G401 (cell line): ENCODE results near the gene FLT1. TPM values are rescaled to one million over a fixed set of nuclear protein-coding genes. Genes with fewer than 3 reads are reported as not detected.

ENCODE experiments used
- DNase-seq: peaks from one replicate; pipeline ENCODE4 v3.0.0-alpha.2; 2015; ENCODE audit warnings: low spot score
- in situ Hi-C: cut with HindIII; loops from 2 replicates; pipeline ENCODE4 v1.10.0; 2016; ENCODE audit warnings: low sequenced_read_pairs, mixed read lengths
- total RNA-seq: library from RNA; depleted of rRNA; stranded (reverse); fragments of >200 nt; shearing (Covaris generic); gene quantifications from 2 replicates; pipeline ENCODE4 v1.2.3, GENCODE V29; 2014

The FLT1 gene
- total RNA-seq, 1 experiment from 2014 or later: not detected

DNA sequence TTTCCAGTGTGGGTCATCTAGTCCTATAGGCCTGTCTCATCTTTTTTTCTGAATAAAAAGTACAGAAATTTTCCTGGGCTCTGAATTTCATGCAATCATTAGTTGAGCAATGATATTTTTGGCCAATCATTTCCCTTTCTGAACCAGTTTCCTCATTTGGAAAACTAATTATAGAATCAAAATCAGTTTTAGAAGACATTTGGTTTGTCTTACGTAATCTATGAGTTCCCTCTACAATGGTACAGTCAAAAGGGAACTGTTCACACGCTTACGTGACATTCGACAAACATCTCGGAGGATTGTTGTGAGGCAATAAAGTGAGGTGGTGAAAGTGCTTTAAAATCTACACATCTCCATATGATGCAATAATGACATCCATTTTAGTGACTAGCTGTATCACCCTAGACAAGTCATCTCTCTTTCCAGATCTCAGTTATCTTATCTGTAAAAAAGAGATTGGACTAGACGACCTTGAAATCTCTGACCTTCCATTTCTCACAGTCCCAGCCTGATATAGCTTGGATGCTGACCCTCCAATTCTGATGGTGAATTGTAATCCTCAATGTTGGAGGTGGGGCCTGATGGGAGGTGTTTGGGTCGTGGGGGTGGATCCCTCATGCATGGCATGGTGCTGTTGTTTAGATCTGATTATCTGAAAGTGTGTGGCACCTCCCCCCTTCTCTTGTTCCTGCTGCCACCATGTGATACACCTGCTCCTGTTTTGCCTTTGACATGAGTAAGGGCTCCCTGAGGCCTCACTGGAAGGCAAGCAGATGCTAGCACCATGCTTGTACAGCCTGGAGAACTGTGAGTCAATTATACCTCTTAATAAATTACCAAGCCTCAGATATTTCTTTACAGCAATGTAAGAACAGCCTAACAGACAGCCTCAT lies 26.7 kb downstream of the FLT1 start:
- no peak for DNase-seq
- in situ Hi-C loops: no loop called here

DNA sequence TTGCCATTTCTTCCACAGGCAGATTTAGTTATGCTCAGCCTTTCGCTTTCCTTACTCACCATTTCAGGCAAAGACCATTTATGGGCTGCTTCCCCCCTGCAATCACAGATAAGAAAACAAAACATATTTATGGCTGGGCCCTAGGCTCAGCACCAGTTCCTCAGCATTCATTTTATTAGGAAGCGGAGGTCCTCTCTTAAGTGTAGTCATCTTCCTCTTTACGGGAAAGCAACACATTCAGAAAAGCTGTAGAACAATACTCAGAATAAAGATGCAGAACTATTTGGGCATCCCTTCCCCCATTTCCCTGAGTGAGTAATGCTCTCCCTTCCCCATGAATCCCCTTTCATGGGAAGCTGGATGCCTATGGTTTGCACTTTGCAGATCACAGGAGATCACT lies 27.9 kb downstream of the FLT1 start:
- in situ Hi-C loops: no loop called here
- DNase-seq: no peak

- in situ Hi-C loops: no loop called here
- no peak for DNase-seq
Measured at GRCh38 chr13:28466151-28466550, 28.8 kb downstream of the FLT1 start.

DNA sequence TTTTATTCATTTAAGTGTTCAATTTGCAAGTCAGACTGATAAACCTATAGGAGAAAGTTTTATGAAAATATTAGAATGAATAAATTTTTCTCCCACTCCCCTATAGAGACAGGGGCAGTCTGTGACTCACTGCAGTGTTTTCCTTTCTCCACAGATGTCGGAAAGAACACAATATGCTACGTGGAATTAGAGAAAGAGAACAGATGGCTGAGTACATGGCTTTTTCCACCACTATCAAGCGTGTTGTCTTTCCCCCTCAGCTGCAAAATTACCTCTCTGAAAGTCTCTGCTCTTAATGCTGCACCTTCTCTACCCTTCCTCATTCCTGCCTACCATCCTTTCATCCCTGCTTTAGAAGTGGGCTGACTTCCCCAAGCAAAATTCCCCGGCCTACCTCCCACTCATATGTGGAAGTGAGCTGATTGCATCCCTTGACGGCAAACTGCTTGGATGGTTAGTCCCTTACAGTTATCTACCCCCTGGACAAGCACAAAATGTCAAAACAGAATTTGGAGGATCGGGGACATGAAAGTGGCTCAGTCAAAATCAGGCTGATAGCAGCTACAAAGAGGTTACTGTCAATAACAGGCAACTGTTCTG lies 30.0 kb downstream of the FLT1 start:
- in situ Hi-C loops: no loop called here
- DNase-seq: peak; percentile 81

GRCh38 chr13:28463481-28463880 lies 31.4 kb downstream of the FLT1 start:
- DNase-seq: no peak
- in situ Hi-C loops: no loop called here

- in situ Hi-C loops: no loop called here
- DNase-seq: peak; percentile 98
Measured at GRCh38 chr13:28459911-28460310, 35.0 kb downstream of the FLT1 start.

GRCh38 chr13:28458608-28459007 lies 36.3 kb downstream of the FLT1 start:
- in situ Hi-C loops: no loop called here

DNA sequence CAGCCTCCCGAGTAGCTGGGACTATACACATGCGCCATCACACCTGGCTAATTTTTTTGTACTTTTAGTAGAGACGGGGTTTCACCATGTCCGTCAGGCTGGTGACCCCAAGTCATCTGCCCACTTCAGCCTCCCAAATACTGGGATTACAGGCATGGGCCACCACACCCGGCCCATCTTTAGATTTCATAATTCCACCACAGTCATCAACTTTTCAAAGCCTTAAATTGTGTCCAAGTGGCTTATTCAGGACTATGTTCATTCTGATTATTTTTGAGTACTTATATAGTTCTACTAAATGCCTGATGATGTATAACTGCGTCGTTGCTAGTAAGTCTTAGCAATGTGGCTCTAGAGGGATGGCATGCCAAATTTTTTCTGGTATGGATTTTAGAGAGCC lies 36.9 kb downstream of the FLT1 start:
- no peak for DNase-seq
- in situ Hi-C loops: no loop called here

More at GRCh38 chr13:28458608-28459007, 36.3 kb downstream of the FLT1 start:
- no peak for DNase-seq

DNA sequence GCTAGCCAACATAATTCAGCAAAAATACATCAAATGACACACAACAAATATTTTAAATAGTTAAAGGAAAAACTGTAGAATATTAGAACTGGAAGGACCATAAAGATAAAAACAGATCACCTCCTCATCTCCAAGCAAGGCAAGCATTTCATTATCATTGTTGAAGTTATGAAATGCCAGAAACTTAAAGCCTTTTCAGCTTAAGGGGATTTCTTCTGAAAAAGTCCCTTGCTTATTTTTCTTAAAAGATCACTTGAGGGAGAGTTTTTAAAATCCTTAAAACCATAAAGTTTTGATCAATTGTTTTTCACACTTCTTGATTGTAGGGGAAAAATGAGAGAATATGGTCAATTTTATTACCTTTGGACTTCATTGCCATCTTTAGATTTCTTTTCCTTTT lies 37.4 kb downstream of the FLT1 start:
- in situ Hi-C loops: no loop called here
- no peak for DNase-seq

DNA sequence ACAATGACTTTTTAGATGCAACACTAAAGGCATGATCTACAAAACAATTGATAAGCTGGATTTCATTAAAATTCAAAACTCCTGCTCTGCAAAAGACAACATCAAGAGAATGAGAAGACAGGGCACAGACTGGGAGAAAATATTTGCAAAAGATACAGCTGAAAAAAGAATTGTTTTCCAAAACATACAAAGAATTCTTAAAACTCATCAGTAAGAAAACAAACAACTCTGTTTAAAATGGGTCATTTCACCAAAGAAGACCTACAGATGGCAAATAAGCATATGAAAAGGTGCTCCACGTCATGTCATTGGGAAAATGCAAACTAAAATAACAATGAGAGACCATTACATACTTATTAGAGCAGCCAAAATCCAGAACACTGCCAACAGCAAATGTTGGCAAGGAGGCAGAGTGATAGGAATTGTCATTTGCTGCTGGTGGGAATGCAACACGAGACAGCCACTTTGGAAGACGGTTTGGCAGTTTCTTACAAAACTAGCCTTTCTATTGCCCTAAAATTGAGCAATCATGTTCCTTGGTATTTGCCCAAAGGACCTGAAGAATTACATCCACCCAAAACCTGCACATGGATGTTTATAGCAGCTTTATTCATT lies 39.2 kb downstream of the FLT1 start:
- in situ Hi-C loops: no loop called here
- DNase-seq: peak; percentile 74

DNA sequence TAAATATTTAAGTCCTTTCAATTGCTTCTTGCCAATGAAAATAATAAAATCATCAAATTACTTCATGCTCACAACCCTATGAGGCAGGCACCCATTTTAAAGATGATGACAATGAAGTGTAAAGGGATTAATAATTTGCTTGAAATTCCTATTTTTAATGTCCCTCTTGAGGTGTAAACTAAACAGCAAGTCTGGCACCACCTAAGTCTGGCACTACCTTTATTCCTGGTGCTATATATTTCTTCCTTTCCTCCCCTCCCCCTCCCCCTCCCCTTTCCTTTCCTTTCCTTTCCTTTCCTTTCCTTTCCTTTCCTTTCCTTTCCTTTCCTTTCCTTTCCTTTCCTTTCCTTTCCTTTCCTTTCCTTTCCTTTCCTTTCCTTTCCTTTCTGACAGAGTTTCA lies 42.2 kb downstream of the FLT1 start:
- no peak for DNase-seq
- in situ Hi-C loops: no loop called here

GRCh38 chr13:28451482-28452217 lies 43.3 kb downstream of the FLT1 start:
- in situ Hi-C loops: no loop called here
- no peak for DNase-seq

DNA sequence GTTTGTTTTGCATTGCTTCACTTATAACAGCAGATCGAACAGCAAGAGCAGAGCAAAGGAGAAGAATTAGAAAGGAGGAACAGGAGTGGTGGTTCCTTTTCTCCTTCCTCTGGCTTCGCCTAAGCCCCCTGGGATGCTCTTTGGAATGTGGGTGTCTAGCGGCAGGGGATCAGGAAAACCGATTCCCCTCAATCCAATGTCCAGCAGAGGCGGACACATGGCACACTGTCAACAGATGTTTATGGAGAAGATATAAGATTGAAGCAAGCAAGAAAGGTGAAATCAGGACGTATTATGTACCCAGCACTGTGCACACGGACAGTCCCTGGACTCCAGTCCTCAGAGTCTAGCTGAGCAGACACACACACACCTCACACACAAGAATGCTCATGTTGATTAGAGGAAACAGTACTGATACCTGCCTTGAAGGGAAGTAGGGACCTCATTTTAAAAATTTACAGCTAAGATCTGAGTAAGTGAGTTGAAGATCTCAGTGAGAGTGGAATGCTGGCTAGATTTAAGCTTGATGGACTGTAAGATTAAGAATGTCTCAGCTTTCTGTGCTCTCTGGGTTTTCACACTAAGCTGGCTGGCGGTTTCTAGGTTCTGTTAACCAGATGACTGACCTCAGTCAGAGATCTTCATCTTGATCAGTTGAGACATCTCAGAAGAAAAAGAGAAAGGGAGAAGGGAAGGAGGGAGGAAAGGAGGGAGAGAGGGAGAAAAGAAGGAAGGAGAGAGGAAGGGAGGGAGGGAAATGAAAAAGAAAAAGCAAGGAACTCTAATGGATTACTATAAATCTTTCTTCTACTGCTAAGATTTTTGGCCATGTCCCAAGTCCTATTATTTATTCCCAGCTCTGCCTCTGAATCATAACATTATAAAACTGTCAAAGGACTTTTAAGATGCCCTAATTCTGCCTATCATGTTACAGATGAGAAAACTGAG lies 44.8 kb downstream of the FLT1 start:
- in situ Hi-C loops: no loop called here
- no peak for DNase-seq

DNA sequence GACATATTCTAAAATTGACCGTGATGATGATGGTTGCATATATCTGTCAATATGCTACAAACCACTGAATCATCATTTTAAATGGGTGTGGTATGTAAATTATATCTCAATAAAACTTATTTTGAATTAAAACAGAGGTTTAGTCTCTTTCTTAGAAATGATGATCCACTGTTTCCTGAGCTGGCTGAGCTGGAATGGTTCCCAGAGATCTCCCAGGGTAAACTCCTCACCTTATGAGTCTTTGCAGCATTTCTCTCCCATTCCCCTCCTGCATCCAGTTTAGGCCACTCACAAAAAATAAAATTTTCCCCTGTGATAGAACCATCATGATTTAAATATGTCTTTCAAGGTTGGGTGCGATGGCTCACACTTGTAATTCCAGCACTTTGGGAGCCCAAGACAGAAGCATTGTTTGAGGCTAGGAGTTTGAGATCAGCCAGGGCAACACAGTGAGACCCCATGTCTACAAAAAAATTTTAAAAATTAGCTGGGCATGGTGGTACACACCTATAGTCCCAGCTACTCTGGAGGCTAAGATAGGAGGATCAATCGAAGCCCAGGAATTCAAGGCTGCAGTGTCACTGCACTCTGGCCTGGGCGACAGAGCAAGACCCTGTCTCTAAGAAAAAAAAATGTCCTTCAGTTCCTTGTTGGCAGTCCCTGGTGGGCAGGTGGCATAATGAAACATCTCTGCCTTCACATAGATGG lies 46.1 kb downstream of the FLT1 start:
- no peak for DNase-seq
- in situ Hi-C loops: no loop called here

GRCh38 chr13:28447989-28448388 lies 46.9 kb downstream of the FLT1 start:
- DNase-seq: no peak
- in situ Hi-C loops: no loop called here

- DNase-seq: no peak
- in situ Hi-C loops: no loop called here
Measured at GRCh38 chr13:28447206-28447605, 47.7 kb downstream of the FLT1 start.

DNA sequence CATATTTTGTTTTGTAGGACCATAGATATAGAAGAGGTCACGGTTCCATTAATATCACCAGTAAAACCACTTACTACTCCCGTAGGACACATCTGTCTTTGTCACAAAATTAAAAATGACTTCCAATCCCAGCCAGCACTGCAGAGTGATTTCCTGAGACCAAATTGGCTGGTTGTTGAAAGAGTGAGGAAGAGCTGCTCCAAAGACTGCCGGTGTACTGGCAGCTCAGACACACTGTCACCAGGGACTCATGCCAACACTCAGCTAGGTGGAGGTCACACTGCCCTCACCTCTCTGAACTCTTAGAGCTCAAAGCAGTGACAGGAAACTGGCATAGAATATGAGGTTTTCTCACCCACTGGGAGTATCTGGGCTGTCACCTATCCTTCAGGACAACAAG lies 52.1 kb downstream of the FLT1 start:
- in situ Hi-C loops: no loop called here
- peak; percentile 71 for DNase-seq

DNA sequence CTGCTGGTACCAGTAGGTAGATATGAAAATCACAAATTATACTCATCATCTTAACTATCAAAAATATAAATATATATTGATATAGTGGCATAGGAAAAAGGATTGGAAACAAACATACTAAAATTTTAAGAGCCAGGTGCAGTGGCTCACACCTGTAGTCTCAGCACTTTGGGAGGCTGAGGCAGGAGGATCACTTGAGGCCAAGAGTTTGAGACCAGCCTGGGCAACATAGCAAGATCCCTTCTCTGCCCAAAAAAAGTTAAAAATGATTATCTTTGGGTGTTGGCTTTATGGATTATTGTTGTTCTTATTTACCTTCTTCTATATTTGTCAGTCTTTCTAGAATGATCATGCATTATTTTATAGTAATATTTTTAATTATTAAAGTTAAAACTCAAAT lies 53.4 kb downstream of the FLT1 start:
- DNase-seq: no peak
- in situ Hi-C loops: no loop called here
